GM18519 (cell line): ENCODE results near the gene FGF23.
"Not testable (repeated sequence)": the region's sequence is repeated elsewhere in the genome, so short reads cannot be mapped to it uniquely, and the experiment has no call there.

Experiments
- ATAC-seq: cut with Tn5 transposase; IDR thresholded peaks from one replicate; pipeline ENCODE4 v1.9.1; 2021; ENCODE audit warnings: mild to moderate bottlenecking, moderate library complexity; ENCODE audit not compliant: unreplicated experiment, low FRiP score

The FGF23 gene

DNA sequence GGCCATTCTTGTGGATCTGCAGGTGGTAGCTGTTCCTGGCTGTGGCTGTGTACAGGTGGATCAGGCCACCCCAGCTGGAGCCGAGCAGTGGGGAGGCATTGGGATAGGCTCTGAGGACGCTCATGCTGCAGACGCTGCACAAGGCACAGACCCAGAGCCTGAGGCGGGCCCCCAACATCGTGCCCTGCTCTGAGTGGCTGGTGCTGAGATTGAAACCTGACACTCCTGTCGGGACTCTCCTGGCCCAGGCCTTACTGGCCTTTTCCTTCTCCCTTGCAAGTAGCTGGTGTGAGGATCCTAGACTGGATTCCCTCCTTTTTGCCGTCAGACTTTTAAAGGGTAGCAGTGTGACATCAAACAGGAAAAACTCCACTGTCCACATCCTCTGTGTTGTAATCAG, at the start of gene FGF23:
Gene FGF23, minus strand, starts transcription at position 308 of the 400 bp plus-strand sequence. Its CDS starts 130 bp downstream, at position 178.
- ATAC-seq = no peak

DNA sequence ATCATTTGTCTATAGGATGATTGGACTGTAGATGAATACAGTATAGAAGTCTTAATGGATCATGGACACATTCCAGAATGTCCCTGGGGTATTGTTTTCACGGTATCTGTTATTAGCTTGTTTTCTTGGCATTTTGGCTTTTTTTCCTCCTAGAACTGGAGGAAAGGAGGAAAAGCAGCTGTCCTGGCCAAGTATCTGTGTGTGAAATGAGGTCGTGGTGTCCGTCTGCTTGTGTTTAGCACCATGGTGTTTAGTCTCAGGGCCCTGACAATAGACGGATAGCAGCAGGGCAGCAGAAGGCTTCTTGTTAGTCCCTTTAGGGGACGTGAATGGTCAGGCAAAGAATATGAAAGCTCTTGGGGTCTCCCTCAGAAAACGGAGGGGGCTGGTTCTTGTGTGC, 44.9 kb upstream of the FGF23 start:
- ATAC-seq = no peak

DNA sequence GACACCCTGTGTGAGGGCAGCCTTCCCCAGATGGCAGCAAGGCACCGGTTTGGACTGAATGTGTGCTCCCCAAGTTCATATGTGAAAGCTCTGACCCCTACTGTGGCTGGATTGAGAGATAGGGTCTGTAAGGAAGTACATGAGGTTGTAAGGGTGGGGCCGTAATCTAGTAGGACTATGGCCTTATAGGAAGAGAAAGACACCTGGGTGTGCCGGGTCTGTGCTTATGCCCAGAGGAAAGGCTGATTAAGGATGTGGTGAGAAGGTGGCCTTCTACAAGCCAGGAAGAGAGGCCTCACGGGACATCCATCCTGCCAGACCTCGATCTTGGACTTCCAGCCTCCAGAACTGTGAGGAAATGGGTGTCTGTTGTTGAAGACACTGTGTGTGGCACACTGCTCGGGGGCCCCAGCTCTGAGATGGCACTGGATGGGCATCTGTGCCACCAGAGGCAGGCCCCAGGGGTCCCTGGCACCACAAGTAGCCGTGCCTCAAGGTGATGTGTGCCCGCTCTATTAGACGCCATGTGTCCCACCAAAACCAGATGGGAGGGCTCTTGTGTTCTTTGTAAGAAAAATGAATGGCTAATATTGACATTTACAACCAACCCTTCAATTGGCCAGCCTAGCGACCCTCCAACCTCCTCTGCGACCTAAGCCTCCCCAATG, 44.1 kb upstream of the FGF23 start:
- no peak for ATAC-seq

DNA sequence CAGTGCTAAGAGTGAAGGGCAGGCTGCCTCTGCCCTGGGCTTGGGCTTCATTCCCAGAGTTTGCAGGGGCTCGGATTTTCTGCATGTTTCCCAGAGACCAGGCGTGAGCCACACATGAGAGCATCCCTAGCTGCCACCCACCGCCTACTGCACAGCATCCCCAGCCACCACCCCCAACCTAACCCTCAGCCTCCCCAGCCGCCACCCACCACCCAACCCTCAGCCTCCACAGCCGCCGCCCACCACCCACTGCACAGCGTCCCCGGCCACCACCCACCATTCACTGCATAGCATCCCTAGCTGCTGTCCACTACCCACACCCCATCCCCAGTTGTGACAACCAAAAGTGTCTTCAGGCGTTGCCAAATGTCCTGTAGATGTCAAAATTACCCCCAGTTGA, 43.5 kb upstream of the FGF23 start:
- no peak for ATAC-seq

DNA sequence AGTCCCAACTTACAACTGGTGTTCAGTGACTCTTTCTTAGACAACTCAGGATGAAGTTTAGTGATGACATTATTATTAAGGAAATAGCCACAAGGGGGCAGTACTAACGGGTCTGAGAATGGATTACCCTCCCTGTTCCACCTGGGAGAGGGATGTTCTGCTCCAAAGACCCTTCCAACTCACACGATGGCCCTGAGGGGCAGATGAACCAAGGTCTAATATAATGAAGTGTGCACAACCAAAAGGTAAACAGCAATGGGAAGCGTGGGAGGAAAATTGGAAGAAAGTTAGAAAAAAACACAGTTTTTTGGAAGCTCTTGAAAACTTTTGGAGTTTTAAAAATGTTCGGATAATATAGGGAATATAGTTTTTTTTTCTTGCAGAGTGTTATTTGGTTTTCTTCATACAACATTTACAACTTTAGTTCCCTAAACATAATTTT, 42.1 kb upstream of the FGF23 start:
- ATAC-seq = no peak

DNA sequence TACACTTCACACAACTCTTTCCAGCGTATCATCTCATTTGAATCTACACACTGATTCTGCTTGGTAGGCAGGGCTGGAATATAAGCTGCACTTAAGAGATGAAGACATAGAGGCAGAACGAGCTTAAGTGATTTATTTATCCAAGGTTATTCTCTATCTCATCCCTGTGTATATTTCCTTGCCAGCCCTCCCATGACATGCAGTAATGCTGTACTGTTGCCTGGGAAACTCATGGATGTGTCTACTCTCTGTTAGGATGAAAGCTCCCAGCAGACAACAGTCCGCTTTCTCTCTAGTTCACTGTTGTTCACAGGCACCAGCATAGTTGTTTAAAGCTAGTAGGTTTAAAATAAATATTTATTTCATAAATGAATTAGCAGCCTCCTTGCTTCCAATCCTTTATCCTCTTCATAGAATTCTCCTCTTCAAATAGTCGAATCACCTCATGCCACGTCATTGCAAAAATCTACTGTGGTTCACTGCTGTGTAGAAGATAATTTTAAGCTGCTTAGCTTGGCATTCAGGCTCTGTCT, 40.7 kb upstream of the FGF23 start:
- ATAC-seq = no peak

DNA sequence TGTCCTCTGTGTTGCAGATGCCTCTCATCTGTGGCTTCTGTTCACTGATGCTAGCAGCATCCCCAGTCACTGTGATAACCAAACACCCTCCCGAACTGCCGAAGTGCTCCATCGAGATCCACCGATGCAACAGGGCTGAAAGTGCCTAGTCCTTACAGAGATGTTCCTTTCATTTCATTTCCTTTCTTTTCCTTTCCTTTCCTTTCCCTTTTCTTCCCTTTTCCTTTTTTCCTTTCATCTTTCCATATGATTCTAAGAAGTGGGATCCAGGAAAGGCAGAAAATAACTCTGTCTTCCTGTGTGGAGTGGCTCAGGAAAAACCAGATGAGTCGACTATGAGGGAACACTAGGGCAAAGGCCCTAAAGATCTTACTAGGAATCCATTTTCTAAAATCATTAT, 39.4 kb upstream of the FGF23 start:
- ATAC-seq = no peak

DNA sequence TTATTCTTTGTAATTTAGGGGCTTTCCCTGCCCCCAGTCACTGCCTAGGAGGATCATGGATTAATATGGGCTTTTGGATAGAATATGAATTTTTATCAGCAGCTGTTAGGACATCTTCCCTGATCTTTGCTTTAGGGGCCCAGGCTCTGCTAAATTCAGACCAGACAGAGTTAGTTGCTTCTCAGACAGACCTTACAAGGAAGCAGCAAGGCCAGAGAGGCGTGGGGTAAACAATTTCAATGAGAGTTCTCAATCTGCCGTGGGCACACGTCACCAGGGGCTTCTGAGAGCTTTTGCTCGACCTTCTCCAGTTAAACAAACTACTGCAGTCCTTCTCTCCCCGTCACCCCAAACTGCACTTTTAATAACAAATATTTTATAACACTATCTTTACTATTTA, 38.4 kb upstream of the FGF23 start:
- ATAC-seq = no peak

DNA sequence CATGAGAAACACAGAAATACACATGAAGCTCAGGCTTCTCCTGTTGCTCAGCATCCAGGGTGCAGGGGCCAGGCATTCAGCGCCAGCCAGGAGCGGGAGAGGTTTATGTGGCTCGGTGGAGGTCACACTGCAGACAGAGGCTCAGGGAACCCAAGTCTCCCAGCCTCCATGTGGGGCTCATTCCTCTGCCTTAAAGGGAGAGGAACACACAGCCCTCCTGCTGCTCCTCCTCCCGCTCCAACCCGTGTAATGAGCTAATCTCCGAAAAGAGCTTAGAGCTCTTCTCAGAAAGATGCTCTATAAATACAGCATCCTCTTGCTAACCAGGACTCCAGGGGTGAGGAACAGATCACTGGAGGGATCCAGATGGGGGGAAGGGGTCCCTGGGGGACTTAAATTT, 37.9 kb upstream of the FGF23 start:
- no peak for ATAC-seq

DNA sequence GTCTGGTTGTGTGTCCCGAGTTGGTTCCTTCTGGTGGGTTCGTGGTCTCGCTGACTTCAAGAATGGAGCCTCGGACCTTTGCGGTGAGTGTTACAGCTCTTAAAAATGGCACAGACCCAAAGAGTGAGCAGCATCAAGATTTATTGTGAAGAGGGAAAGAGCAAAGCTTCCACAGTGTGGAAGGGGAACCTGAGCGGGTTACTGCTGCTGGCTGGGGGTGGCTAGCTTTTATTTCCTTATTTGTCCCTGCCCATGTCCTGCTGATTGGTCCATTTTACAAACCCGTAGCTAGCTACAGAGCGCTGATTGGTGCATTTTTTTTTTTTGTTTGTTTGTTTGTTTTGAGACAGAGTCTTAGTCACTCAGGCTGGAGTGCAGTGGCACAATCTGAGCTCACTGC, 36.8 kb upstream of the FGF23 start:
- no peak for ATAC-seq

DNA sequence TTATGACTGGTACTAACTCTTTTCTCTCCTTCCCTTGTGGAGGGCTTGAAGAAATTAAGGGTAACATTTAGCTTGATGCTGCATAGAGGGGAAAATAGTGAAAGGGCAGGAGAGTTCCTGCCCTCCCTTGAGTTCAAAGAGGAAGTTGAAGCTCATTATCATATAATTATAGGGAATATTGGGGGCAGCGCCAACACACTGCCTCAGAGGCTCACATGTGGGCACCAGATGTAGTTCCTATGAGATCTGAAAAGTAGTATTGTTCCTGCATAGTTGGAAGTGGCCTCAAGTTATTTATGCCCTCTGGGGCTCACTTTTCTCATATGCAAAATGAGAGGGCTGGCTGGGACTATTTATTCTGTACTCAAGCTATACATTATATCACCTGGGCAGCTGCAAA, 33.0 kb upstream of the FGF23 start:
- no peak for ATAC-seq

DNA sequence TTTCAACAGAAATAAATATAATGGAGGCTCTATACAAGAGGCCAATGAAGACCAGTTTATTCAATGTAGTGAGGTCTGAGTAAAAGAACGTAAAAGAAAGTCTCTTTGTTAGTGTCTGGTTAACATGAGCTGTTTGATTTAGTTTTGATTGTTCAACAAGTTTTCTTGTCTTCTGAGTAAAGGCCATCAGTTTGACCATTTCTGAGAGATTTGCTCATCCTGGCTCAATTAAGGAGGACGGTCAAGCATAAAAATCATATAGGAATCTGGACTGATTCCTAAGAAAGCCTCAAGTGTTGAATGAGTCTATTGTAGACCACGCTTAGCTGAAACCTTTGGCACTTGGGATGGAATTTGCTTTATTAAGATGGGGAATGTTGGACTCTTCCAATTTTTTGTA, 32.5 kb upstream of the FGF23 start:
- no peak for ATAC-seq

DNA sequence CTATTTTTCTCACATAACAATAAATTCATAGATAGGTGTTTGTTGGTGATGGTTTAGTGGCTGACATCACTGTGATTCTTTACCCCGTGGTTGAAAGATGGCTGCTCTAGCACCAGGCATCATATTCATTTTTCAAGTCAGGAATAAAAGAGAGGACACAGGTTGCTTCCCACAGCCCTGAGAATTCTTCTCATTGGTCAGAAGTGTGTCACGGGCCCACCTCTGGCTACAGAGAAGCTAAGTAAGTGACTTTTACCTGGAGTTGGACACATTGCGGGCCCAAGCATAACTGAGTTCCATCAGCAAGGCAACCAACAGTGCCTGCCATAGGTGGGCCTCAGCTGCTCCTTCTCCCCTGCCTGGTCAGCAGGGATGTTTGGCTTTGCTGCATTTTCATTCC, 27.6 kb upstream of the FGF23 start:
- ATAC-seq = no peak

DNA sequence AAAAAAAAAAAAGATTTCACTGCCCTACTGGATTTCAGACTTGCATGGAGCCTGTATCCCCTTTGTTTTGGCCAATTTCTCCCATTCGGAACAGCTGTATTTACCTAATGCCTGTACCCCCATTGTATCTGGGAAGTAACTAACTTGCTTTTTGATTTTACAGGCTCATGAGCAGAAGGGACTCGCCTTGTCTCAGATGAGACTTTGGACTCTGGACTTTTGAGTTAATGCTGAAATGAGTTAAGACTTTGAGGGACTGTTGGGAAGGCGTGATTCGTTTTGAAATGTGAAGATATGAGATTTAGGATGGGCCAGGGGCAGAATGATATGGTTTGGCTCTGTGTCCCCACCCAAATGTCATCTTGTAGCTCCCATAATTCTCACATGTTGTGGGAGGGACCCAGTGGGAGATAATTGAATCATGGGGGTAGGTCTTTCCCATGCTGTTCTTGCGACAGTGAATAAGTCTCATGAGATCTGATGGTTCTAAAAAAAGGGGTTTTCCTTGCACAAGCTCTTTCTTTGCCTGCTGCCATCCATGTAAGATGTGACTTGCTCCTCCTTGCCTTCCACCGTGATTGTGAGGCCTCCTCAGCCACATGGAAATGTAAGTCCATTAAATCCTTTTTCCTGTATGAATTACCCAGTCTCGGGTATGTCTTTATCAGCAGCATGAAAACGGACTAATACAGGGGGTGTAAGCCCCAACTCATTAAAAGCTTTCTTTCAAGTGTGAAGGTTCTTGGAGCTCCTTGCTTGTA, 25.5 kb upstream of the FGF23 start:
- ATAC-seq = not testable (repeated sequence)

DNA sequence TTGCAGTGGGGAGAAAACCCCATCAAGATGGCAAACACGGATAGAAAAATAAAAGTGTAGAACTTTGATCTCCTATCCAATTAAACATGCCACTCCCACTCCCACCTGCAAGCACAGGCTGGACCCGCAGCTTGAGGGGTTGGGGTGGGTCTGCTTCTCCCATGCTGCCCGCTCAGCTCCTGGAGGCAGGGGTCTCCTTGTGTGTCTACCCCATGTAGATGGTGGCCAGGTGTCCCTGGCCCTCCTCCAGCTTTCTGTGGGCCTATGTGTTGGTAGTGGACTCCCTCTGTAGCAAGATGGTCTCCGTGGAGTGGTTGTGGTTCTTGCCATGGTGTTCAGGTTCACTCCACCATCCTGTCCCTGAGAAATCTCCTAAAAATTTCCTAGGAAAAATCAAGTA, 23.5 kb upstream of the FGF23 start:
- ATAC-seq = no peak

DNA sequence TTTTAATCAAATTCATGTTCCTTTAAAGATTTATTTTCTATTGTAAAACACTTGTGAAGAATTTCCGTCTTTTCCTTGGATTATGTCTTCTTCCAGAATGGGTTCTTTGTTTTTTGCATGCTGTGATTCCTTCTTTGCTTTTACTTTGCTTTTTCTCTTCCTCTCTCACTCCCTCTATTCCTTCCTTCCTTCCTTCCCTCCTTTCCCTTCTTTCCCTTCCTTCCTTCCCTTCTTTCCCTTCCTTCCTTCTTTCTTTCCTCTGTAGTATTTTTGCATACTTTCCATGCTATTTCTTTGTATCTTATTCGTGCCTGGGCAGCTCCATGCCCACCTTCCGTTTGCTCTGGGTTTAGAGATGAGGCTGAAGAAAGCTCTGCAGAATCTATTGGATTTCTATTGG, 21.6 kb upstream of the FGF23 start:
- no peak for ATAC-seq

DNA sequence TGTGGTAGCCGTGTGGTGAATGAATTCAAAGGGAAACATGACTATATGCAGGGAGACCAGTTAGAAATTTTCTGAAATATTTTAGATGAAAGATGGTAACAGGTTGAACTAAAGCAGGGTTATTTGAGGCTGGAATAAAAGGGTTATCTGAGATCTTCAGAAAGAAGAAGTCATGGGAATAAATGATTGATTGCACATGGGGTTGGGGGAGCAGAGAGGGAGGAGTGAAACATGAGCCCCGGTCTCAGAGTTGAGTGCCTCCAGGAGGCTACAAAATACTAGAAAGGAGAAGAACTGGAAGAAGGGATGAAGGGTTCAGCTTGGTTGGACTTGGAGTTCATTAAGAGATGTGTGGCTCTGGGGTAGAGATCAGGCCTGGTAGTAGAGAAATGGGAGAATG, 16.3 kb upstream of the FGF23 start:
- ATAC-seq = no peak

DNA sequence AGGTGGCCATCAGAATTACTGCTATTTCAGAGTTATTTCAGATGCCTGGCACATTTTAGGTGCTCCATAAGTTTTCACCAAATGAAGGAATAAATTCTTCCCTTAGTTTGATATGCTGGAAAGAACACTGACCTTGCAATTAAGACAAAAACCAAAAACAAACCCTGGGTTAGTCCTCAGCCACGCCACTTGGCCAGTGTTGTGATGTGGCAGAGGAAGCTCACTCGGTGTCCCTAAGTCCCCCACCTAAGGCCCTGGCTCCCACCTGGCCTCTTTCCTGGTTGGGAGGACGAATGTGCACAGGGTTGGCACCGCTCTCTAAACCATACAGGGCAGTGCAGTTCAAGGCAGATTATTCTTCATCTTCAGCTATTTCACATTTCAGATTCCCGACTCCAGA, 13.7 kb upstream of the FGF23 start:
- ATAC-seq = no peak

DNA sequence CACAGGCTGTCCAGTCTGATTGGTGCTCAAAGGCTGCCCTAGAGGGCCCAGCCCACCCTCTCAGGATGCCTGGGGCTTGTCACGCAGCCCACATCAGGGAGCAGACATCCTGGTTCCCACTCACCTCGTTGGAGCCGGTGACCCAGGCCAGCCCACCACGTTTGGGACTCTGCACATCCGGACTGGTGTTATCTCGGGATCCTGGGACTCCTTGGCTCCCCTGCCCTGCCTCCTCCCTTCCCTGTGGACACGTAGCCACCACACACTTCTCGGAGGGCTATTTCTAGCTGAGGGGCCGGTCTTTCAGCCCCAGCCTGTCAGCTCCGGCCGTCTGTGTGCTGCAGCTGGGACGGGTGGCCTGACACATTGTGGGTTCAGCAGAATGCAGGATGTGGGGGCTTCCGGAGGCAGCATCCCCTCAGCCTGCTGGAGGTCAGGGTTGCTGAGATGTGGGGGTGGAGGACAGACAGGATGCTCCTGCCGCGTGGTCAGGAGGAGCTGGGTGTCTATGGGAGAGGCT, 12.8 kb upstream of the FGF23 start:
- ATAC-seq = no peak

DNA sequence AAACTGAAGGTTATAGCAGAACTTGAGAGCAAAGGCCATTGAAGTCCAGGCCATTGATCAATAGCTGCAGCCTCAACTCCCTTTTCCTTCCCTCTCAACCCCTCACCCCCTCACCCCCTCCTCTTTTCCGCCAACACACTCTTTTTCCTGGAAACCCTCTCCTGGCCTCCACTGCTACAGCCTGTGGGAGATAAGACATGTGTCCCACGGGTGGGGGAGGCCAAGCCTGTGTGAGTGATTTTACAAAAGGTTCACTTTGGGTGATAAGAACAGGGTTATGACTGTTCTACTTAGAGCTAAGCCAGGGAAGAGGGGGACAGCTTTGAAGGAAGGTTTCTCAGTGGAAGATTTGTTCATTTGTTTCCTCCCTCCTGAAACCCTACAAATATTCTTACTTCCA, 9.2 kb upstream of the FGF23 start:
- no peak for ATAC-seq

DNA sequence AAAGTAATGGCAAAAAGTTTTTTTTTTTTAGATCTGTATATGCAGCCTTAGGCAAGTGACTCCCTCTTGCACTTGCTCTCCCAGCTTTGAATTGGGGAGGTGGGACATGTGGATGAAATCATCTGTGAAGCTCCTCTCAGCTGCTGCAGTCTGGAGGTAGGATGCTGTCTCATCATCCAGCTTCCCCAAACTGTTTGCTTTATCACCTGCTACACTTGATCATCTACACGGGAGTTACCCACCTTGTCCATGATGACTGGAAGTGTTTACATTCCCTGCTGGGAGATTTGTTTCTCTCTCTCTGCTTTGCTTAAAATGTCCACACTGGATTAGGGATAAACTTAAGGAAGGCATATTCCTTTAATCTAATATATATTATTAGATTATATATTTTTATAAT, 8.5 kb upstream of the FGF23 start:
- no peak for ATAC-seq

DNA sequence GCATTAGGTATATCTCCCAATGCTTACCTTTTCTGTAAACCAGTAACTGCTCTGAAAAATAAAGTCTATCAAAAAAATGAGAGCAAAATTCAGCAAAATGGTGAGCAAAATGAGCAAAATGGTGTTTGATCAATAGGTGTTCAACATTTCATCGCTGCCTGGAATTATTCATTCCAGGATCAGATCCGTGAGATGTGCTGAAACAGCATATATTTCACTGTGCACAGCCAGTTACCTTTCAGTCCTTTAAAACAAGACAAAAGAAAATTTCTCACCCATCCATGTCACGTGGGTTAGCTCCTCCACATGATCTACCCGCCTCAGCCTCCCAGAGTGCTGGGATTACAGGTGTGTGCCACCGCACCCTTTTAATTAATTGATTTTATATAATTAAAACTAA, 8.1 kb upstream of the FGF23 start:
- ATAC-seq = no peak
